Mesendoderm (in vitro differentiated cells): ENCODE data around the gene LRRC4C.

Experiments
- DNase-seq: peaks from one replicate; pipeline ENCODE4 v3.0.0; 2013
- H2AK5ac ChIP-seq: 2 replicates; pipeline ENCODE4 v1.6.1; 2013; ENCODE audit warnings: low read length, inconsistent platforms
- H2BK120ac ChIP-seq: 2 replicates; pipeline ENCODE4 v1.6.1; 2013; ENCODE audit warnings: low read depth, mild to moderate bottlenecking, low read length, moderate library complexity, mixed read lengths
- H2BK15ac ChIP-seq: replicated peaks from 2 replicates; pipeline ENCODE4 v1.6.1; 2013; ENCODE audit warnings: low read depth, mild to moderate bottlenecking, moderate library complexity
- H2BK5ac ChIP-seq: 2 replicates; pipeline ENCODE4 v1.6.1; 2013; ENCODE audit warnings: low read length, inconsistent platforms
- H3K18ac ChIP-seq: 2 replicates; pipeline ENCODE4 v1.6.1; 2013; ENCODE audit warnings: mild to moderate bottlenecking, low read length, mixed read lengths
- H3K23ac ChIP-seq: one replicate; pipeline ENCODE4 v1.6.1; 2013; ENCODE audit warnings: low read length
- H3K27ac ChIP-seq: 2 replicates; pipeline ENCODE4 v1.5.1; 2013; ENCODE audit warnings: low read depth, mild to moderate bottlenecking, inconsistent platforms, low read length, moderate library complexity
- H3K27me3 ChIP-seq: 2 replicates; pipeline ENCODE4 v1.6.1; 2013; ENCODE audit warnings: low read length, control low read depth, mild to moderate bottlenecking, inconsistent platforms; ENCODE audit not compliant: insufficient read depth, poor library complexity
- H3K36me3 ChIP-seq: 2 replicates; pipeline ENCODE4 v1.6.1; 2013; ENCODE audit warnings: low read length, inconsistent platforms; ENCODE audit not compliant: control insufficient read depth, insufficient read depth
- H3K4ac ChIP-seq: one replicate; pipeline ENCODE4 v1.6.1; 2013; ENCODE audit warnings: low read depth, mild to moderate bottlenecking, low read length, moderate library complexity
- H3K4me1 ChIP-seq: 2 replicates; pipeline ENCODE4 v1.6.1; 2013; ENCODE audit warnings: low read depth, low read length, inconsistent platforms; ENCODE audit not compliant: control insufficient read depth
- H3K4me2 ChIP-seq: 2 replicates; pipeline ENCODE4 v1.6.1; 2013; ENCODE audit warnings: low read length
- H3K4me3 ChIP-seq: 2 replicates; pipeline ENCODE4 v1.5.1; 2013; ENCODE audit warnings: mild to moderate bottlenecking, low read length
- H3K56ac ChIP-seq: one replicate; pipeline ENCODE4 v1.6.1; 2013; ENCODE audit warnings: low read length
- H3K79me1 ChIP-seq: 2 replicates; pipeline ENCODE4 v1.6.1; 2013; ENCODE audit warnings: low read length, inconsistent platforms
- H3K79me2 ChIP-seq: 2 replicates; pipeline ENCODE4 v1.6.1; 2013; ENCODE audit warnings: mild to moderate bottlenecking, low read length; ENCODE audit not compliant: control insufficient read depth, insufficient read depth
- H3K9ac ChIP-seq: 2 replicates; pipeline ENCODE4 v1.6.1; 2013; ENCODE audit warnings: low read length, inconsistent platforms
- H4K5ac ChIP-seq: one replicate; pipeline ENCODE4 v1.6.1; 2013; ENCODE audit warnings: low read length
- H4K8ac ChIP-seq: one replicate; pipeline ENCODE4 v1.6.1; 2013; ENCODE audit warnings: low read depth, mild to moderate bottlenecking, control low read depth, low read length, moderate library complexity
- WGBS: extraction: QIAGEN DNeasy Blood & Tissue Kit; methylation state at CpG from one replicate; pipeline ENCODE4 v1.1.7; 2013; ENCODE audit warnings: low lambda C conversion rate, missing lambda C conversion rate; ENCODE audit not compliant: insufficient coverage; ENCODE audit errors: extremely low coverage; 5-methylcytosine and 5-hydroxymethylcytosine counted together

The LRRC4C gene

DNA sequence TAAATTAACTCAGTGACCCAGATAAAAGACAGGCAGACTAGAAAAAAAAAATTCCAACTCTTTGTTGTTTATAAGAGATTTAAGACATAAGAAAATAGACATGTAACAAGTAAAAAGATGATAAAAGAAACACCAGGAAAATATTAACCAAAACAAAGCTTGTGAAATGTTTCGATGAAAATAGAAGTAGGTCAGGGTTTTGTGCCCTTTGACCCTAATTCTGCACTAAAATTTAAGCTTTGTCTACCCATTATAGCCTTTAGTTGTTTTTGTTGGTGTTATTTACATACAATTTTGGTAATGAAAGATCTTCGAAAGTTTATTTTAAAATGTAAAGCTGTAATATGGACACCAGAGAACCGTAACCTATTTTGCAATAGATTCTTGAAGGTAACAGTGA, 75.7 kb downstream of the LRRC4C start:
- no peak overlapping the region for H3K18ac ChIP-seq
- H3K4me1 ChIP-seq = peaks cover 2% of the 10 kb centered on the region
- no peaks in the 10 kb centered on the region for H3K27me3 ChIP-seq
- no peak overlapping the region for H3K23ac ChIP-seq
- no peak overlapping the region for H2BK5ac ChIP-seq
- no peak overlapping the region for H3K4me3 ChIP-seq
- no peak overlapping the region for H3K4ac ChIP-seq
- H3K36me3 ChIP-seq = no peaks in the 10 kb centered on the region
- no peak overlapping the region for H4K5ac ChIP-seq
- H4K8ac ChIP-seq = no peak overlapping the region
- H2AK5ac ChIP-seq = no peak overlapping the region
- no peak overlapping the region for H3K56ac ChIP-seq
- DNase-seq = no peak
- no peak overlapping the region for H3K4me2 ChIP-seq
- WGBS = no CpG with 5 or more reads among the region's 3 CpGs
- H2BK120ac ChIP-seq = no peak overlapping the region
- H3K27ac ChIP-seq = no peak overlapping the region
- no peak overlapping the region for H2BK15ac ChIP-seq
- H3K9ac ChIP-seq = no peak overlapping the region
- no peaks in the 10 kb centered on the region for H3K79me1 ChIP-seq
- H3K79me2 ChIP-seq = no peaks in the 10 kb centered on the region

DNA sequence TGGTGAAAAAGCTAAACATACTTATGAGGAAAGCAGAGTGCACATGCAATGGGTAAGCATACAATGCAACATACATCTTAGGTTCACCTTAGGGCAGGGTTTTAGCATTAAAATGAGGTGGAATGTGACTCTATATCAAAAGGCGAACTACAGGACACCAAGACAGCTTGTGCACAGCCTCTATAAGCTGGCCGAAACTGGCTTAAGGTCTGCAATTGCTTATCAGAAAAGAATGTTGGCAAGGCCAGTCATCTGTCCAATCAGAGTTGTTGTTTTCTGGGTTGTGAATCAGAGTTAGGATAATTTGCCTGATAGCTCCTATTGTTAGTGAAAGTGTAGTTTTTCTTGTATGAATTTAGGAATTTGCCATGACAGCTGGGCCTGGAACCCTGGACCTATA, 76.5 kb downstream of the LRRC4C start:
- Histone ChIP-seq H3K36me3 (no peaks in the 10 kb centered on the region), H2BK15ac (no peak overlapping the region), H2BK120ac (no peak overlapping the region), H3K27me3 (no peaks in the 10 kb centered on the region), H3K18ac (no peak overlapping the region), H3K79me1 (no peaks in the 10 kb centered on the region), H3K79me2 (no peaks in the 10 kb centered on the region), H4K8ac (no peak overlapping the region), H3K27ac (no peak overlapping the region), H3K4me2 (no peak overlapping the region), H3K4me1 (peaks cover 2% of the 10 kb centered on the region), H2AK5ac (no peak overlapping the region), H2BK5ac (no peak overlapping the region), H3K4me3 (no peak overlapping the region), H3K4ac (no peak overlapping the region), H4K5ac (no peak overlapping the region), H3K9ac (no peak overlapping the region), H3K23ac (no peak overlapping the region), H3K56ac (no peak overlapping the region)
- DNase-seq = peak; percentile 52
- no CpG with 5 or more reads among the region's 2 CpGs for WGBS

DNA sequence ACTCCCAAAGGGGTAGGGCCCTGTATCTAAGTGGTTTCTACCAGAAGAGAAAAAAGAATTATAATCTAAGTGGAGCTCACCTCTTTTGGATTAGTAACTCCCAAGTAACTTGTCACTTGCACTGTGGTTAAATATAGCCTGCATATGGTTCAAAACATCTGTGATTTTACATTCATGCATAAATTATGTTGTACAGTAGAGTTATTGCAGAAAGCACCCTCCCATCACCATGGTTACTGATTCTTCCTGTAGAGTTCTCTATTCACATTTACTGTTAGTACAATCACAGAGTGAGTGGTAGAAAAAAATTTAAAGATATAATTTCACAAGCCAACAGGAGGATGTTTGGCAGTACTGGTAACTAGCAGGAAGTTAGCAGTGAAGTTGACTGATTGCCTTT, 80.4 kb downstream of the LRRC4C start:
- Histone ChIP-seq H3K56ac (no peak overlapping the region), H4K5ac (no peak overlapping the region), H4K8ac (no peak overlapping the region), H2BK120ac (no peak overlapping the region), H3K4me3 (no peak overlapping the region), H3K9ac (no peak overlapping the region), H3K79me2 (no peaks in the 10 kb centered on the region), H3K4ac (no peak overlapping the region), H3K18ac (no peak overlapping the region), H3K36me3 (no peaks in the 10 kb centered on the region), H3K27ac (no peak overlapping the region), H3K4me1 (peaks cover 2% of the 10 kb centered on the region), H3K79me1 (no peaks in the 10 kb centered on the region), H2BK5ac (no peak overlapping the region), H2BK15ac (no peak overlapping the region), H2AK5ac (no peak overlapping the region), H3K27me3 (no peaks in the 10 kb centered on the region), H3K4me2 (no peak overlapping the region), H3K23ac (no peak overlapping the region)
- no peak for DNase-seq

DNA sequence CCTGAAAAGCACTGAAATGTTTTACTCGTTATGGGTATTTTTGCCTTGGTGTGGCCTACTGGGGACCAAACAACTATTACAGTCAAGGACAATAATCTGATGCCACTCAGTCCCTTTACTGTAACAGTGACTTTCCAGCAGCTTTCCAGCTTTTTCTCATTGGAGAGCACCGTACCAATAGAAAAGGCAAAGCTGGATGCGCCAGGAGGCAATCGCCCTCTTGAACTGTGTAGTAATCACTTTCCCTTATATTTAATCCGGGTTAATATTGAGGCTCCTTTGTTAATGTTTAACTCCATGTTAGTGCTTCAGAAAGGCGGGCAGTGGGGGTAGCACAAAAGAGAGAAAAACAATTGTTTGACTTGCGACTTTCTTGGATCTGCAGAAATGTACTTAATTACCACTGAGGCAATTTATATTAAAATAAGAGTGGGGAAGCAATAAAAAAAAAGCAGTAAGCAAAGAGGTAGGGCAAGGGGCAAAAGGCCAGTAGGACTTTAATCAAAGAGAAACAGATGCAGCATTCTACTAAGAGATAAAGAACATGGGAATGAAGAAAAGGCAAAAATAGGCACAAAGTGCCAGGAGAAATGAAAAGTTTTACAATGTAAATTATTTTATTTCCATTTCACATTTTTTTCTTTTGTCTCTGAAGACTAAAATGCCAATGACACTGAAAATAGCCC, 81.6 kb downstream of the LRRC4C start:
- no peak overlapping the region for H2AK5ac ChIP-seq
- H3K27me3 ChIP-seq = no peaks in the 10 kb centered on the region
- H3K79me1 ChIP-seq = no peaks in the 10 kb centered on the region
- H4K5ac ChIP-seq = no peak overlapping the region
- no peak overlapping the region for H2BK120ac ChIP-seq
- H4K8ac ChIP-seq = no peak overlapping the region
- H3K4me3 ChIP-seq = no peak overlapping the region
- H3K56ac ChIP-seq = no peak overlapping the region
- H3K18ac ChIP-seq = peak overlapping the region; percentile 64
- WGBS = no CpG with 5 or more reads among the region's 7 CpGs
- no peaks in the 10 kb centered on the region for H3K36me3 ChIP-seq
- peaks cover 1% of the 10 kb centered on the region for H3K4me1 ChIP-seq
- no peak overlapping the region for H2BK15ac ChIP-seq
- H3K23ac ChIP-seq = no peak overlapping the region
- no peak overlapping the region for H3K4ac ChIP-seq
- H3K27ac ChIP-seq = no peak overlapping the region
- H3K9ac ChIP-seq = no peak overlapping the region
- no peaks in the 10 kb centered on the region for H3K79me2 ChIP-seq
- no peak for DNase-seq
- H2BK5ac ChIP-seq = no peak overlapping the region
- H3K4me2 ChIP-seq = no peak overlapping the region

DNA sequence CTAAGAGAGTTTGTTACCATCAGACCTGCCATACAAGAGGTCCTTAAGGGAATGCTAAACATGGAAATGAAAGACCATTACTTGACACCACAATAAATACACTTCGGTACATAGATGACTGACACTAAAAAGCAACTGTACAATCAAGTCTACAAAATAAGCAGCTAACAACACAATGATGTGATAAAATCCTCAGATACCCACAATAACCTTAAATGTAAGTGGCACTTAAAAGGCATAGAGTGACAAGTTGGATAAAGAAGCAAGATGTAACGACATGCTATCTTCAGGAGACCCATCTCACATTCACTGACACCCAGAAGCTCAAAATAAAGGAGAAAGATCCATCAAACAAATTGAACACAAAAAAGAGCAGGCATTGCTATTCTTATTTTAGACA, 107.6 kb downstream of the LRRC4C start:
- H2BK15ac ChIP-seq = no peak overlapping the region
- no CpG with 5 or more reads among the region's 2 CpGs for WGBS
- H4K8ac ChIP-seq = no peak overlapping the region
- H2AK5ac ChIP-seq = no peak overlapping the region
- H3K9ac ChIP-seq = no peak overlapping the region
- no peaks in the 10 kb centered on the region for H3K27me3 ChIP-seq
- H3K4me1 ChIP-seq = no peaks in the 10 kb centered on the region
- no peaks in the 10 kb centered on the region for H3K79me1 ChIP-seq
- H4K5ac ChIP-seq = no peak overlapping the region
- no peak for DNase-seq
- no peak overlapping the region for H3K4ac ChIP-seq
- no peaks in the 10 kb centered on the region for H3K79me2 ChIP-seq
- no peak overlapping the region for H2BK120ac ChIP-seq
- no peak overlapping the region for H3K4me3 ChIP-seq
- no peak overlapping the region for H3K27ac ChIP-seq
- no peak overlapping the region for H3K23ac ChIP-seq
- H3K4me2 ChIP-seq = no peak overlapping the region
- no peak overlapping the region for H3K18ac ChIP-seq
- no peak overlapping the region for H2BK5ac ChIP-seq
- no peaks in the 10 kb centered on the region for H3K36me3 ChIP-seq
- no peak overlapping the region for H3K56ac ChIP-seq

DNA sequence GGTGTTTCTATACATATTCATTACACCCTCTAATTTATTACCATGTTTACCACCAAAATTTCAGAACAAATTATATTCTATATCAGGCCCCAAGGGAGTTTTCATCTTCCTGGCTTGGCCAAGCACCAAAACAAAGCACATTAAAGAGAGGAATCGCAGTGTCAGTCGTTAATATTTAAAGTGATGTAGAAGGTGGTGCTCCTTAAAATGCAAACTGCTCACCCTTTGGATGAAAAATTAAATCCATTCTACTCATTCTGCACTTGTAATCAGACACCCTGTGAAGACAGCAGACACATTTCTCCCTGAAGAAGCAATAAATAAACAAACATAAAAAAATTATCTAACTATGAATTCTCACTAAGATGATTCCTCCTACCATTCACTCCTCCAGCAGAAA, 113.4 kb downstream of the LRRC4C start:
- H3K56ac ChIP-seq = no peak overlapping the region
- H2AK5ac ChIP-seq = no peak overlapping the region
- H3K4ac ChIP-seq = no peak overlapping the region

More for the DNA sequence above, 113.4 kb downstream of the LRRC4C start:
- no peaks in the 10 kb centered on the region for H3K27me3 ChIP-seq
- no peak overlapping the region for H2BK5ac ChIP-seq
- H4K8ac ChIP-seq = no peak overlapping the region
- H2BK15ac ChIP-seq = no peak overlapping the region
- no peak overlapping the region for H4K5ac ChIP-seq
- H2BK120ac ChIP-seq = no peak overlapping the region
- no peak overlapping the region for H3K4me3 ChIP-seq
- H3K9ac ChIP-seq = no peak overlapping the region
- DNase-seq = no peak
- H3K79me1 ChIP-seq = no peaks in the 10 kb centered on the region
- no CpG with 5 or more reads among the region's 2 CpGs for WGBS
- no peak overlapping the region for H3K27ac ChIP-seq
- no peaks in the 10 kb centered on the region for H3K36me3 ChIP-seq
- no peak overlapping the region for H3K4me2 ChIP-seq
- H3K4me1 ChIP-seq = no peaks in the 10 kb centered on the region
- no peak overlapping the region for H3K18ac ChIP-seq
- H3K23ac ChIP-seq = no peak overlapping the region
- no peaks in the 10 kb centered on the region for H3K79me2 ChIP-seq
